Stimulated activated CD4-positive, alpha-beta T cell treated with anti-CD3 and anti-CD28 coated beads, Interleukin-4, amount 100 ng/mL, for 24 hours (primary cell): ENCODE measurements around the gene FOXP1.

Source experiments
- DNase-seq: peaks from one replicate; pipeline ENCODE4 v3.0.0-alpha.2; 2020

FOXP1 gene

DNA sequence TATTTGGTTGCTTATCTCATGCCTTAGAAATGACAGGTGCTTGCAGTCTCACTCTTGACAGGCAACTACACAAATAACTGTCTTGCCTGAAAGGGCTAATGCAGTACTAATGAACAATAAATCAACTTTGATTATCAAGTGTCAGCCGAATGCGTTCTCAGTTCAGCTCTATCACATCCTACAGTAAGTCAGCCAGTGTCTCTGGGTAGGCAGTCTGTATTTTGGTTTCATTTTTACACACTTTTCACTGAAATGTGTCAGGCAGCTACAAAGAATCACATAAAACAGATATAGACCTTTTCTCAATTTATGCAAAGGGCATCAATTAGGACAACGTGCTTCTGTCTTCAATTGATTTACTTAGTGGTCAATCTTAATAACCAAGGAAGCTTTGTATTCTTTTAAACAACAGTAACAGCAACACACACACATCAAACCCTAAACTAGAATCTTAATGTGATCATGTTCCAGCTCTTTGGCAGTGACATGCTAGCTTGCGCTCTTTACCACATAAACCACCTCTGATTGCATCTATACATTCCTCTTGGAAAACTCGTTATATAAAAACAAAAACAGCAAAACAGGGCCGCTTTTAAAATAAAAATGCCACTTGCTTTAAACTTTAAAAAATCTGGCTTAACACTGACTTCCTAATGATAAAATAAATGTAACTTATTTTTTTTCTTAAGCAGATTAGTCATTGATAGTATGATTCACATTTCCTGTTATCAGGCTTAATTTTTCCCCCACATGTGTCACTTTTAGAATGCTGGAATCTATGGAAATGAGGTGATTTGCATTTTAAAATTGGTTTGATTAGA is 520.4 kb downstream of the FOXP1 start:
- peak; percentile 59 for DNase-seq

- DNase-seq = no peak
These were observed 521.2 kb downstream of the FOXP1 start for GRCh38 chr3:71062037-71062932.

DNA sequence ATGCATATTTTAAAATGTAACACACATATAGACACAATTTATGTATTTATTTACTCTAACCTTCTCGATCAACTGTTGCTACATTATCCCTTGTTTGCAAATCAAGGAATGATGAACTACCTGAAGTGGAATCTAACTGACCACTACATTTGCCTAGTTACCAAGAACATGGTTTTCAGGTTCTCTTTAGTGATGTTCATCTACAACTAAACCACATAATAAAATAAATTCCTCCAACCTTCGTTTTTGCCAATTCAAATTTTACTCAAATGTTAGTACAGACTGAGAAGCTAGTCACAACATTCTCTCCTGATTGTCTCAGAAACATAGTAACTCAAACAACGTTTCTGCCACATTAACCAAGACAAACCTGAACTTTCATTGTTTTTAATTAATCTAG is 521.9 kb downstream of the FOXP1 start:
- no peak for DNase-seq

DNA sequence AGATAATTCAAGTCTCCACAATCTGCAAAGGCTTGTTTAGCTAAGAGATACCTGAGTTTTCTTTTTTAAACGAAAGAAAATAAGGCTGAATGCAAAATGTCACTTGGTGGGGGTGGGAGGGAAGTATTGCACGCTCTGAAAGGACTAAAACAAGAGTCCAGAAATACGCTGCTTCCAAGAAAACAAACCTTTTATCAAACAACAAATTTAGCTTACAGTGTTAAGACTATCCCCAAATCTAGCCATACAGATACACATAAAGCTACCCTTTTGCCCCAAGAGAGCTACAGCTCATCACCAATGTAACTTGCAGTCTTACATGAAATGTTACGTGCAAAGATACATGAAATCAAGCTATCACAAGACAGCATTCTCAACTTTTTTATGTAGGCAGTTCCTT is 522.5 kb downstream of the FOXP1 start:
- DNase-seq = no peak

DNA sequence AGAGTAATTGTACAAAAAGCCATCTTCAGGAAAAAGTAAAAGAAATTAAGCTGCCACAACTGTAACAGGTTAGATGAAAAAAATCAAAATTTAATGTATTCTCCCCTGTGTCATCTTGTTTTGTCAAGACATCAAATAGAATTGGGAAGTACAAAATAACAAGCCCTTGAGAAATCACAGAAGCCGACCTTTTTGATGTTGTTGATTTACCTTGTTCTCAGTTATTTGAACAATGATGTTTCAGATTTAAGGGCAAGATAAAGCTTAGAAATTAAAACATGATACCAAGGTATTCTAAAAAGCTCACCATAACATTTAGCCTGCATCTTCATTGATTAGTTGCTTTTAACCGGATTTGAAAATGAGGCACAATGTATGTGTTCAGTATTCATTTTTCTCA is 523.0 kb downstream of the FOXP1 start:
- no peak for DNase-seq

- no peak for DNase-seq
These were observed 526.0 kb downstream of the FOXP1 start for GRCh38 chr3:71057526-71057894.

- no peak for DNase-seq
These were observed 527.2 kb downstream of the FOXP1 start for GRCh38 chr3:71056327-71056726.

DNA sequence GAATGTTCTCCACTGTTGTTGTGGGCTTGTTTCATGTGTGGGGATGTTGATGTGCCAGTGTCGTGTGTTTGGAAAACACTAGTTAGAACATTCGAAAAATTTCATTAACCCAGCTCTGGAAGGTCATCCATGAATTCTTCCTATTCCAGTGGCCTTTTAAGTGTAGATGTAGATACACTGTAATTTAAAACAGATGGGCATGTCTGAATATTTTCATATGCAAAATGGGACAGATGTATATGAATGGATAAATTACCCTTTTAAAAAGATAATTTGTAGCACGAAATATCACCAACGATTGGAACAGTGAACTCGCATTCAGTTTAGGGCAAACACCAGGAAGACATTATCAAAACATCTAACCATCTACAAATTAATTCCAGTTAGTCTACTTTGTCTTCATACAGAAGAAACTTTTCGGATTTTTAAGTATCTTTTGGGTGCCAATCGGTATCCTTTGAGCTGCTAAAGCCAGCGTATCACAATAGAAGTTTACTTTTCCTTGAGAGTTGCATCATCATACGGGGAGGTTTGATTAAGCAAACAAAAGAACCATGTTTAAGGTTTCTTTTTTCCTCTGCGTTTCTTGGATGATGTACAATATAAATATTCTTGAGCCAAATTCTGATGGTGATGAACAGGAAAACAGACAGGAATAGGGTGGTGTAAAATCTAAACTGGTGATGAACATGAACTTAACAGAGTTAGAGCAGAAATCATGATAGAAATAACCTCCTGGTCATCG is 528.1 kb downstream of the FOXP1 start:
- no peak for DNase-seq

DNA sequence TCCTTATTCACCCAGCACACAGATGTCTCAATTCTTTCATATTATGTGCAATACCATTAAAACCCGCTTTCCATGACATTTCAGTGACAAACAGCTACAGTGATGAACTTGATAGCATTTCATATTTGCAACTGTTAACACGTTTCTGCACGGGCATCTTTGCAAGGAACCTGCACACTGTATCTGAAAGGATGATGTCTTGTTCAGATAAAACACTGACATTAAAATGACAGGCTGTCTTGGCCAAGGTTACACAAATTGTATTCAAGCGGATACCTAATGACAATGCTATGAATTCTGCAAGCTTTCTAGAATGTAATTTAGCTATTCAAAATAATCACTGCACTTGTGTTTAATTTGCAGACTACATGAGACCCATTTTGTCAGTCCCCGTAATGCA is 529.2 kb downstream of the FOXP1 start:
- DNase-seq = no peak

GRCh38 chr3:71053495-71053894 is 530.0 kb downstream of the FOXP1 start:
- DNase-seq = no peak

- no peak for DNase-seq
These were observed 530.8 kb downstream of the FOXP1 start for GRCh38 chr3:71052716-71053115.

GRCh38 chr3:71051893-71052687 is 531.4 kb downstream of the FOXP1 start:
- DNase-seq = no peak

GRCh38 chr3:71051259-71051595 is 532.3 kb downstream of the FOXP1 start:
- no peak for DNase-seq

DNA sequence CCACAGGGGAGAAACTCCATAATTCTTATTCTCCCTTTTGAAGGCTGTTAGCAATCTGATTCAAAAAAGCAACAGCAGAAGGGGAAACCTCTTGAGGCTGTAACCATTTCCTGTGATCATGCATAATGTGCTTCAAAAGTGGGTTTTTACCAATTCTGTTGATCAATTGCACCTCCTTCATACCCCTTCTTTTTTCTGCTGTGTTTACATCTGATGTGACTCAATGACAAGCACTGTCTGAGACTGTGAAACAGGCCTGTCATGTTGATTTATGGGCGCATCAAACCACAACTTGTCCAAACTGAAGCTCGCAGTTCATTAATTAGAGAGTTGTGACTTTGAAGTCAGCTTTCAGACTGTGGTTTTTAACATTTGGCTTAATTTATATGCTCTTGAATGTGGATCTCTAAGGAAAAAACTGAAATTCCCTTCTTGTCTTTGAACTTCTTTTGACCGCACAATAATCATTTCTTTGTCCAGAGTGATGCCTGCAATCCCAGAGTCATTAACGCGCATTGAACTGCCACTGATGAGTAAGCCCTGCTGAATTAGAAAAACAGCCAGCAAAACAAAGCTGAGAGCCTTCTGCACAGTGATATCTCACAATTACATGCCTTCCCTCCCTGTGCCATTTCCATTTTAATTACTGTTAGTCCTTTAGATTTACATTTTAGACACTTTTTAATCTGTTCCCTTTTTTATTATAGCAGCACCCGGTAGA is 532.8 kb downstream of the FOXP1 start:
- DNase-seq = peak; percentile 53

DNA sequence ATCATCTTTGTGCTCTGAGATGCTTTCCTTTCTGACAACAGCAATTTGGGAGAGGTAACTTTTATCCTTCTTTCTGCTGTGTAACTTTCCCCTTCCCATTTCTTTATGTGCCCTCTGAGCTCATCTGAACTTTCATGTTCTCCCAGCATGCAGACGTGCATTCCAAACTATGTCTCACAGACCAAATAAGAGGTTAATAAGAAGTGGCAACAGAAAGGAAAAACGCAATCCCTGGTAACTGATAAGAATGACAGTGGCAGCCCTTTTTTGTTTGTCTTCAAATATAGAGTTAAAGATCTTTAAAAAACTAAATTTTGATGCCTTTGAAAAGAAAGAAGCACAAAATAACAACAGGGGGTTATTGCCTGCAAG is 533.4 kb downstream of the FOXP1 start:
- no peak for DNase-seq

DNA sequence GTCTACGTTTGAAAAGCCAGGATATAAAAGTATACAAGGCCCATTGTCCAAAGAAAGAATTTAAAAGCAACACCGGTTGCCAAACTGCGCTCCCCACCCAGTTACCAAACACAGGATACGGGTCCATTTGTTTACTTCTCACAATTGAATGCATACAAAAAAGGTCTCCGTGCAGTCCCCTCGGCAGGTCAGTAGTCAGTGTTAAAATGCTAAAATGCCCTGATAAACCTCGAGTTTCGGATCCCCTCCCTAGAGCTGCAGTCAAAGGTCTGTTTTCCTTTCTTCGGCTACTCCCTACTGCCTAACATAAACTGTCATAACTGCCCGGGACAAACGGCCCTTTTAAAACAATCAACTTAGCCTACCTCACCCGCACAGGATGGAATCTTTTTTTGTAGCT is 534.6 kb downstream of the FOXP1 start:
- no peak for DNase-seq

- DNase-seq = no peak
These were observed 535.7 kb downstream of the FOXP1 start for GRCh38 chr3:71047616-71048531.

DNA sequence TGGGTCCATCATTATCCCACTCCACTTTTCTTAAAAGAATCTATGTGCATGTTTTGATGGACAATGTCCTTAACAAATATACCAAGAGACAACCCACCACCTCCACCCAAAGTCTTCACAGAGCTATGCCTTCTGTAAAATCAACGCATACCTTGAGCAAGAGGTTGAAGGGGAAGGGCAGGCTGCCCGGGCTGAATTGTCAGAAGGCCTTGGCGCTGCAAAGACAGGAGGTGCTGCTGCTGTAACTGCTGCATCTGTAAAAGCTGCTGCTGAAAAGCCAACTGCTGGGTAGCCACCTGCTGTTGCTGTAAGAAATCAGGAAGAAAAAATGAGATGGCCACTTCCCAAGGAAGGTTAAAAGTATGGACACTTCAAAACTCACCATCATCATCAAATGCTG is 536.7 kb downstream of the FOXP1 start:
- DNase-seq = no peak

GRCh38 chr3:71045917-71046282 is 537.6 kb downstream of the FOXP1 start:
- peak; percentile 46 for DNase-seq

GRCh38 chr3:71045212-71045916 is 538.2 kb downstream of the FOXP1 start:
- no peak for DNase-seq
